Spleen (tissue), 7 donors: ENCODE data around the gene DUOX1.

Experiments used
- POLR2A ChIP-seq, 3 donors: fragments of 450-650 bp; IDR thresholded peaks; one replicate each; pipeline ENCODE4 v1.5.1; 2017; ENCODE audit warnings: antibody characterized with exemption in 3 of 3, mild to moderate bottlenecking in 1 of 3
- POLR2AphosphoS5 ChIP-seq, 3 donors: sonication (generic); formaldehyde crosslinking; IDR thresholded peaks; one replicate each; pipeline ENCODE4 v1.5.1; 2017; ENCODE audit warnings: antibody characterized with exemption in 3 of 3
- TF ChIP-seq, protein P1 (sequence below), 11 experiments: fragments of 200-600 bp in 7 of 11; fragments of 450-650 bp in 4 of 11; sonication (generic) in 4 of 11; IDR thresholded peaks in 8 of 11; conservative IDR thresholded peaks in 3 of 11; 1 replicate in 7 of 11; 2 replicates in 4 of 11; pipeline versions ENCODE4 v1.4.0 to v1.8.0; 2016 to 2021; ENCODE audit warnings: antibody characterized with exemption in 11 of 11, inconsistent platforms in 4 of 11, mild to moderate bottlenecking in 1 of 11
- donor health status: DM: no; HTN: no; CAD: no; lungs with moderate emphysema.
- donor health status: DM: no; HTN: no; CAD: no.
- donor health status: DM: no; HTN: no; CAD: no.

- TF ChIP-seq POLR2AphosphoS5 (IDR thresholded peaks at IDR 0.05) (no peak), POLR2A (IDR thresholded peaks at IDR 0.05) (no peak)
- TF ChIP-seq, protein P1, sequence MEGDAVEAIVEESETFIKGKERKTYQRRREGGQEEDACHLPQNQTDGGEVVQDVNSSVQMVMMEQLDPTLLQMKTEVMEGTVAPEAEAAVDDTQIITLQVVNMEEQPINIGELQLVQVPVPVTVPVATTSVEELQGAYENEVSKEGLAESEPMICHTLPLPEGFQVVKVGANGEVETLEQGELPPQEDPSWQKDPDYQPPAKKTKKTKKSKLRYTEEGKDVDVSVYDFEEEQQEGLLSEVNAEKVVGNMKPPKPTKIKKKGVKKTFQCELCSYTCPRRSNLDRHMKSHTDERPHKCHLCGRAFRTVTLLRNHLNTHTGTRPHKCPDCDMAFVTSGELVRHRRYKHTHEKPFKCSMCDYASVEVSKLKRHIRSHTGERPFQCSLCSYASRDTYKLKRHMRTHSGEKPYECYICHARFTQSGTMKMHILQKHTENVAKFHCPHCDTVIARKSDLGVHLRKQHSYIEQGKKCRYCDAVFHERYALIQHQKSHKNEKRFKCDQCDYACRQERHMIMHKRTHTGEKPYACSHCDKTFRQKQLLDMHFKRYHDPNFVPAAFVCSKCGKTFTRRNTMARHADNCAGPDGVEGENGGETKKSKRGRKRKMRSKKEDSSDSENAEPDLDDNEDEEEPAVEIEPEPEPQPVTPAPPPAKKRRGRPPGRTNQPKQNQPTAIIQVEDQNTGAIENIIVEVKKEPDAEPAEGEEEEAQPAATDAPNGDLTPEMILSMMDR (IDR thresholded peaks at IDR 0.05 in 8 of 11, conservative IDR thresholded peaks at IDR 0.05 in 3 of 11), result no peak
Measured at GRCh38 chr15:45097466-45097865, 32.3 kb upstream of the DUOX1 start.
